ENCODE measurements around the gene ARHGEF28. TPM values are rescaled to one million over a fixed set of nuclear protein-coding genes. Genes with fewer than 3 reads are reported as not detected.

ARHGEF28 gene
- total and polyA plus RNA-seq, 10 of the 15 experiments (the other 5 are each of a cell fraction or from before 2014, with no cell fraction given), result 0.10 to 0.72 (median 0.22) TPM; not detected in 2

DNA sequence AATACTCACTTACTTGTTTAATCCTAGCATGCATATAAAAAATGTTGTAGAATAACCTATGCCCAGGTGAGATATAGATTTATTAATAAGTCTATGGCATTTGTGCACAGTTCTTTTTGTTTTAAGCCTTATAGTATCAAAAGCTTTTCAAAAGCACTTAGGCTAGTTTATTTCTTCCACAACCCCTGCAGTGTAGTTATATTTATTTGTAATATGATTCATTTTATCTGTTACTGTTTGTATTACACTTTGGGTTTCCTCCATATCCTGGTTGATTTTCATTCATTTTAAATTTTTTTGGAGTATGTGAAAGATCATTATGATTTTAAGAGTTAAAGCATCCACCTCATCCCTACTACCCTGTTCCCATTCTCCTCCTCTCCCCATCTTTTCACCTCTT, 18.8 kb upstream of the ARHGEF28 start (continued):
- TF ChIP-seq, protein P1, sequence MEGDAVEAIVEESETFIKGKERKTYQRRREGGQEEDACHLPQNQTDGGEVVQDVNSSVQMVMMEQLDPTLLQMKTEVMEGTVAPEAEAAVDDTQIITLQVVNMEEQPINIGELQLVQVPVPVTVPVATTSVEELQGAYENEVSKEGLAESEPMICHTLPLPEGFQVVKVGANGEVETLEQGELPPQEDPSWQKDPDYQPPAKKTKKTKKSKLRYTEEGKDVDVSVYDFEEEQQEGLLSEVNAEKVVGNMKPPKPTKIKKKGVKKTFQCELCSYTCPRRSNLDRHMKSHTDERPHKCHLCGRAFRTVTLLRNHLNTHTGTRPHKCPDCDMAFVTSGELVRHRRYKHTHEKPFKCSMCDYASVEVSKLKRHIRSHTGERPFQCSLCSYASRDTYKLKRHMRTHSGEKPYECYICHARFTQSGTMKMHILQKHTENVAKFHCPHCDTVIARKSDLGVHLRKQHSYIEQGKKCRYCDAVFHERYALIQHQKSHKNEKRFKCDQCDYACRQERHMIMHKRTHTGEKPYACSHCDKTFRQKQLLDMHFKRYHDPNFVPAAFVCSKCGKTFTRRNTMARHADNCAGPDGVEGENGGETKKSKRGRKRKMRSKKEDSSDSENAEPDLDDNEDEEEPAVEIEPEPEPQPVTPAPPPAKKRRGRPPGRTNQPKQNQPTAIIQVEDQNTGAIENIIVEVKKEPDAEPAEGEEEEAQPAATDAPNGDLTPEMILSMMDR (IDR thresholded peaks at IDR 0.05 in 2 of 3, conservative IDR thresholded peaks at IDR 0.05 in 1 of 3; ENCODE audit: control insufficient read depth in 2 of 3, extremely low read depth in 1 of 3, insufficient read depth in 1 of 3, low read depth in 3 of 3, low read length in 3 of 3), result no peak

DNA sequence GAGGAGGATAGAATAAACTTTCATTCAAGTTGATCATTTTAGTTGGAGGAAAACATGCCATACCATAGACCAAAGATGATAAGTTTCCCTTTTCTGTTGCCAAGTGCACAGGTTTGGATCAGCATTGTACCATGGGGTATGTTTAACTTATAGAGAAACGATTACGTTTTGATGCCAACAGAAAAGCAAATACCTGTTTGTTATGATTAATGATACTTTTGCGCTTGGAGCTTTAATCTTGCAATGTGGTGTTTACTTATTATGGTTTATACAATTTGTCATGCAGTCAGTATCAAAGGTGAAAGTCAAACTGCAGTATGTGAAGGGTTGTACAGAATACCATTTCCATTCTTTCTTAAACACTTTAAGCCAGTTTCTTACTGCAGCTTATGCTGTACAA, 13.2 kb upstream of the ARHGEF28 start:
- no peak overlapping the region for H2AFZ ChIP-seq (ENCODE audit: control insufficient read depth, low read depth, low read length)
- no peak for ATAC-seq
- no peak for FAIRE-seq

More for the DNA sequence above, 13.2 kb upstream of the ARHGEF28 start:
- Histone ChIP-seq H4K20me1 (ENCODE audit: control insufficient read depth, insufficient read depth) (no peaks in the 10 kb centered on the region), H3K27ac (ENCODE audit: control insufficient read depth, insufficient read depth) (no peak overlapping the region), H3K36me3 (ENCODE audit: control insufficient read depth in 2 of 2, insufficient read depth in 2 of 2, low read length in 1 of 2) (no peaks in the 10 kb centered on the region), H3K4me1 (ENCODE audit: control insufficient read depth, insufficient read depth, low read length) (peaks cover 5% of the 10 kb centered on the region), H3K9me3 (replicated peaks; ENCODE audit: control insufficient read depth, insufficient read depth, low read length) (no peaks in the 10 kb centered on the region), H3K9ac (ENCODE audit: control insufficient read depth, insufficient read depth, low read length) (no peak overlapping the region), H3K79me2 (ENCODE audit: control insufficient read depth, insufficient read depth, low read length) (no peaks in the 10 kb centered on the region), H3K4me2 (ENCODE audit: control insufficient read depth, insufficient read depth) (no peak overlapping the region), H3K4me3 (no peak overlapping the region), H3K27me3 (replicated peaks in 1 of 2; ENCODE audit: control insufficient read depth in 2 of 2, insufficient read depth in 2 of 2, low read length in 1 of 2) (no peaks in the 10 kb centered on the region)
- SMC1A ChIA-PET (ENCODE audit: uncharacterized antibody, unreplicated experiment), result interaction anchor here (0.9 to 1.6 kb wide), 3 partner anchors 16 to 181 kb away, joined by 3 to 4 read pairs (median 3); no protein-coding TSS in a partner anchor
- RAD21 ChIA-PET (ENCODE audit: unreplicated experiment), result interaction anchor here (1.3 kb wide), 1 partner anchor 80 kb away, joined by 4 read pairs; no protein-coding TSS in a partner anchor
- no peak for DNase-seq (ENCODE audit: low read depth, low spot score)
- POLR2A ChIA-PET, result no interaction called here
- in situ Hi-C loops (cut with MboI), result no loop called here
- CTCF ChIA-PET, result interaction anchor here (1.8 kb wide), 1 partner anchor 22 kb away, joined by 8 read pairs; no protein-coding TSS in a partner anchor
- intact Hi-C loops (cut with micrococcal nuclease; ENCODE audit: unreplicated experiment), result no loop called here
- TF ChIP-seq, protein P2, sequence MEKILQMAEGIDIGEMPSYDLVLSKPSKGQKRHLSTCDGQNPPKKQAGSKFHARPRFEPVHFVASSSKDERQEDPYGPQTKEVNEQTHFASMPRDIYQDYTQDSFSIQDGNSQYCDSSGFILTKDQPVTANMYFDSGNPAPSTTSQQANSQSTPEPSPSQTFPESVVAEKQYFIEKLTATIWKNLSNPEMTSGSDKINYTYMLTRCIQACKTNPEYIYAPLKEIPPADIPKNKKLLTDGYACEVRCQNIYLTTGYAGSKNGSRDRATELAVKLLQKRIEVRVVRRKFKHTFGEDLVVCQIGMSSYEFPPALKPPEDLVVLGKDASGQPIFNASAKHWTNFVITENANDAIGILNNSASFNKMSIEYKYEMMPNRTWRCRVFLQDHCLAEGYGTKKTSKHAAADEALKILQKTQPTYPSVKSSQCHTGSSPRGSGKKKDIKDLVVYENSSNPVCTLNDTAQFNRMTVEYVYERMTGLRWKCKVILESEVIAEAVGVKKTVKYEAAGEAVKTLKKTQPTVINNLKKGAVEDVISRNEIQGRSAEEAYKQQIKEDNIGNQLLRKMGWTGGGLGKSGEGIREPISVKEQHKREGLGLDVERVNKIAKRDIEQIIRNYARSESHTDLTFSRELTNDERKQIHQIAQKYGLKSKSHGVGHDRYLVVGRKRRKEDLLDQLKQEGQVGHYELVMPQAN (conservative IDR thresholded peaks at IDR 0.05), result no peak
- TF ChIP-seq HDAC6 (IDR thresholded peaks at IDR 0.05; ENCODE audit: unreplicated experiment) (no peak), HDAC2 (IDR thresholded peaks at IDR 0.05) (no peak), RAD21 (IDR thresholded peaks at IDR 0.05; ENCODE audit: insufficient read depth, low read depth, low read length) (no peak), MTA2 (IDR thresholded peaks at IDR 0.05; ENCODE audit: low read depth) (no peak), STAT3 (IDR thresholded peaks at IDR 0.05; ENCODE audit: low read depth, low read length) (no peak), TCF12 (IDR thresholded peaks at IDR 0.05; ENCODE audit: low read depth, low read length) (no peak), FOXK2 (IDR thresholded peaks at IDR 0.05) (no peak), NRF1 (conservative IDR thresholded peaks at IDR 0.05; ENCODE audit: low read depth, low read length) (no peak), NR2F1 (conservative IDR thresholded peaks at IDR 0.05) (no peak)
- no TSS peak for BruUV-seq (replicated peaks)
- 69% methylated on average over 3 of the region's 3 CpGs for WGBS (ENCODE audit: insufficient coverage, insufficient replicate concordance, low lambda C conversion rate, missing lambda C conversion rate)

Measured in GM12878 (cell line).